HCT116 (cell line): Measurements from ENCODE around the gene TBX20. TPM values are rescaled to one million over a fixed set of nuclear protein-coding genes. Genes with fewer than 3 reads are reported as not detected.
"Not testable (repeated sequence)": the region's sequence is repeated elsewhere in the genome, so short reads cannot be mapped to it uniquely, and the experiment has no call there.

Experiments
- ATAC-seq: fragments of 200-7000 bp; cut with Tn5 transposase; 2 replicates; pipeline ENCODE4 v1.9.1; 2020; ENCODE audit warnings: mild to moderate bottlenecking, moderate library complexity
- BruUV-seq: library from RNA; stranded (reverse); fragments of 400-500 nt; replicated peaks from 2 replicates; lab custom pipeline; 2021; lab: Mats Ljungman, UMichigan
- CTCF ChIA-PET: fragments of 300-600 bp; sonication (Branson Sonifier 250); formaldehyde crosslinking; loops from one replicate; lab custom pipeline; 2021; ENCODE audit warnings: antibody characterized with exemption; lab: Charles Lee
- POLR2A ChIA-PET: fragments of 300-600, 350-600 bp; sonication (Branson Sonifier 250); formaldehyde crosslinking; loops from one replicate; lab custom pipeline; 2021; ENCODE audit warnings: antibody characterized with exemption; lab: Charles Lee
- RAD21 ChIA-PET, 2 experiments: fragments of 300-600 bp; sonication (Branson Sonifier 250); formaldehyde crosslinking; loops; one replicate each; lab custom pipeline; 2023; ENCODE audit warnings: low total read pairs in 2 of 2; ENCODE audit not compliant: uncharacterized antibody in 2 of 2, unreplicated experiment in 2 of 2, low non-redundant PET in 1 of 2; lab: Charles Lee
- DNase-seq: peaks from one replicate; pipeline ENCODE4 v3.0.0-alpha.2; 2010; ENCODE audit warnings: low read depth, low spot score
- H2AFZ ChIP-seq: fragments of 200-600 bp; shearing (Covaris generic), sonication (generic); 2 replicates; pipeline ENCODE4 v1.6.1; 2017; ENCODE audit warnings: low read depth, mixed run types, mixed read lengths, antibody characterized with exemption, low read length; ENCODE audit not compliant: poor library complexity, severe bottlenecking
- H3K27ac ChIP-seq: 2 replicates; pipeline ENCODE4 v1.5.1; 2012; ENCODE audit warnings: low read depth, low read length
- H3K27me3 ChIP-seq: fragments of 200-600 bp; sonication (generic); 2 replicates; pipeline ENCODE4 v1.6.1; 2016; ENCODE audit warnings: mixed run types, low read length, mixed read lengths; ENCODE audit not compliant: insufficient read depth
- H3K36me3 ChIP-seq, 2 experiments: fragments of 200-500 bp in 1 of 2; fragments of 200-600 bp in 1 of 2; sonication (Bioruptor generic) in 1 of 2; sonication (generic) in 1 of 2; 2 replicates each; pipeline versions ENCODE4 v1.5.1 to v1.6.1; 2014 to 2016; ENCODE audit warnings: low read length in 2 of 2, inconsistent platforms in 1 of 2, mixed read lengths in 1 of 2, mixed run types in 1 of 2; ENCODE audit not compliant: insufficient read depth in 2 of 2, control insufficient read depth in 1 of 2
- H3K4me1 ChIP-seq, 2 experiments: fragments of 200-600 bp in 1 of 2; sonication (generic) in 1 of 2; 2 replicates each; pipeline versions ENCODE4 v1.5.1 to v1.6.1; 2012 to 2017; ENCODE audit warnings: low read length in 2 of 2, inconsistent platforms in 1 of 2, mild to moderate bottlenecking in 1 of 2, mixed read lengths in 1 of 2, mixed run types in 1 of 2, moderate library complexity in 1 of 2; ENCODE audit not compliant: insufficient read depth in 2 of 2, control insufficient read depth in 1 of 2
- H3K4me2 ChIP-seq: fragments of 200-600 bp; sonication (generic); 2 replicates; pipeline ENCODE4 v1.6.1; 2017; ENCODE audit warnings: mixed run types, low read length, mixed read lengths
- H3K4me3 ChIP-seq, 2 experiments: fragments of 200-600 bp in 1 of 2; sonication (generic) in 1 of 2; replicated peaks in 1 of 2; 2 replicates each; pipeline ENCODE4 v1.5.1; 2011 to 2016; ENCODE audit warnings: low read length in 2 of 2, control low read depth in 1 of 2, low read depth in 1 of 2, mild to moderate bottlenecking in 1 of 2, mixed read lengths in 1 of 2, mixed run types in 1 of 2
- H3K79me2 ChIP-seq: fragments of 200-600 bp; sonication (generic); 2 replicates; pipeline ENCODE4 v1.6.1; 2017; ENCODE audit warnings: mild to moderate bottlenecking, mixed run types, low read length, moderate library complexity, mixed read lengths; ENCODE audit not compliant: insufficient read depth
- H3K9ac ChIP-seq: fragments of 200-600 bp; sonication (generic); 2 replicates; pipeline ENCODE4 v1.6.1; 2016; ENCODE audit warnings: low read length, mixed read lengths
- H3K9me2 ChIP-seq: fragments of 200-600 bp; sonication (generic), shearing (Covaris generic); 2 replicates; pipeline ENCODE4 v1.6.1; 2017; ENCODE audit warnings: mixed run types, mild to moderate bottlenecking, moderate library complexity; ENCODE audit not compliant: insufficient read depth
- H3K9me3 ChIP-seq, 2 experiments: fragments of 200-500 bp in 1 of 2; fragments of 200-600 bp in 1 of 2; sonication (Bioruptor generic) in 1 of 2; sonication (generic) in 1 of 2; 2 replicates each; pipeline ENCODE4 v1.6.1; 2014 to 2017; ENCODE audit warnings: low read length in 2 of 2, mixed read lengths in 2 of 2, inconsistent platforms in 1 of 2, low read depth in 1 of 2, mild to moderate bottlenecking in 1 of 2, mixed run types in 1 of 2, moderate library complexity in 1 of 2; ENCODE audit not compliant: control insufficient read depth in 1 of 2, insufficient read depth in 1 of 2
- H4K20me1 ChIP-seq: fragments of 200-600 bp; sonication (generic), shearing (Covaris generic); 2 replicates; pipeline ENCODE4 v1.6.1; 2017; ENCODE audit warnings: mixed run types, mild to moderate bottlenecking, moderate library complexity; ENCODE audit not compliant: insufficient read depth
- intact Hi-C: fragments of 100-400 bp; cut with micrococcal nuclease; formaldehyde crosslinking; loops from 2 replicates; pipeline ENCODE4 v1.10.0; 2022
- total RNA-seq: library from RNA; stranded (reverse); gene quantifications from one replicate; pipeline ENCODE4 v1.2.1, GENCODE V29; 2021; ENCODE audit not compliant: unreplicated experiment

The TBX20 gene
- total RNA-seq, 1 experiment from 2014 or later: not detected

DNA sequence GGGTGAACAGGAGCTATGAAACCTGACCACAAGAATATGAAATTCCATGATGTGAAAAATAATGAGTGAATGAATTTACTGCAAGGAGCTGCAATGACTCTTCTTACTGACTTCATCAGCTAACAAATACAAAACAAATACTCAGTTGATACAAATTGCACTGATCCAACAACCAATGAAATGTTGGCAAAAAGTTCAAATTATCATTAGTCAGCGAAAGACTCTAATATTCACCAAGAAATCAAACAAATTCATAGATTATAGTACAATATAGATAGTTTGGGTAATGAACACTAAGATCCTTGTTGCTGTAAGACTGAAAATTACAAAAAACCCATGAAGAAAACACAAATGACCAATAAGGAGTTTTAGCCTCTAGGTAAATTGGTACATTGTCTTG is 49.0 kb downstream of the TBX20 start:
- H2AFZ ChIP-seq, H3K79me2 ChIP-seq, H3K36me3 ChIP-seq, intact Hi-C loops, H3K4me3 ChIP-seq, H3K4me1 ChIP-seq, POLR2A ChIA-PET, RAD21 ChIA-PET, DNase-seq, CTCF ChIA-PET, H3K27ac ChIP-seq, H3K9ac ChIP-seq, H3K27me3 ChIP-seq, H4K20me1 ChIP-seq, H3K4me2 ChIP-seq, ATAC-seq, H3K9me3 ChIP-seq, BruUV-seq, H3K9me2 ChIP-seq: not testable (repeated sequence)

DNA sequence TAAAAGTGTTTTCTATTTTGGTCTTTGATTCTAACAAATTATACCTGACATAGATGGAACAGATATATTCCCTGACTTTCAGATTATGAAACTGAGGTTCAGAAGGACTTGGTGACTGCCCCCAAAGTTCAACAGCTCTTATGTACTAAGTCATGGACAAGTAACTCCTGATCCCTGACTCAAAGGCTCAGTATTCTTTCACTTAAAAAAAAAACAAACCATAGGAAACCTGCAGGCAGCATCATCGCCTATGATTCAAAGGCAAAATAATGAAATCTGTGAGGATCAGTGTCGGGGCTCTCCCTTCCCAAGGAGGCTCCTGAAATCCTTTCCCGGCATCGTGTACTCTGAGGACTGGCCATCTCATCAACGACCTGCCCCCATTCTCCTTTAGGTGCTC is 49.9 kb downstream of the TBX20 start:
- BruUV-seq, H3K4me3 ChIP-seq, H3K9me2 ChIP-seq, H3K79me2 ChIP-seq, H3K27me3 ChIP-seq, H3K4me1 ChIP-seq, ATAC-seq, H4K20me1 ChIP-seq, H3K9ac ChIP-seq, DNase-seq, H3K9me3 ChIP-seq, CTCF ChIA-PET, intact Hi-C loops, H3K4me2 ChIP-seq, POLR2A ChIA-PET, RAD21 ChIA-PET, H3K36me3 ChIP-seq, H3K27ac ChIP-seq, H2AFZ ChIP-seq: not testable (repeated sequence)

DNA sequence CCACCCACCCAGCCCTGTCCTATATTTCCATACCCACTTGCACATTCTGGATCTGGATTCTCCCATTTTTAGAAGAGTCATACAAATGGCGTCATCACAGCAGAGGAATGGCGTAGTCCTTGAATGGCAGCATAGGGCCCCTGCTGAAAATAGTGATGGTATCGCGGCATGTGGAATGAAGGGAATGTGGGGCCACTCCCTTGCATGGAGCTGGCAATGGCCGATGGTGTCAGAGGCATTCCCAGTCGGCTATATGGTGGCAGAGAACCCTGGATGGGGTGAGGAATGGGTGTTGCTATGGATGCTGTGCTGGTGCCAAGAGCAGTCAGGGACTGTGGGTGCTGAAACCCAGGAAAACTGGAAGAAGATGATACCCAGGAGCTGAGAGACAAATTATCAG is 51.5 kb downstream of the TBX20 start:
- intact Hi-C loops, H3K79me2 ChIP-seq, H3K9me2 ChIP-seq, H3K36me3 ChIP-seq, H3K9ac ChIP-seq, CTCF ChIA-PET, H3K27me3 ChIP-seq, H3K9me3 ChIP-seq, ATAC-seq, BruUV-seq, H3K4me1 ChIP-seq, H2AFZ ChIP-seq, DNase-seq, RAD21 ChIA-PET, H3K4me2 ChIP-seq, POLR2A ChIA-PET, H3K27ac ChIP-seq, H3K4me3 ChIP-seq, H4K20me1 ChIP-seq: not testable (repeated sequence)

DNA sequence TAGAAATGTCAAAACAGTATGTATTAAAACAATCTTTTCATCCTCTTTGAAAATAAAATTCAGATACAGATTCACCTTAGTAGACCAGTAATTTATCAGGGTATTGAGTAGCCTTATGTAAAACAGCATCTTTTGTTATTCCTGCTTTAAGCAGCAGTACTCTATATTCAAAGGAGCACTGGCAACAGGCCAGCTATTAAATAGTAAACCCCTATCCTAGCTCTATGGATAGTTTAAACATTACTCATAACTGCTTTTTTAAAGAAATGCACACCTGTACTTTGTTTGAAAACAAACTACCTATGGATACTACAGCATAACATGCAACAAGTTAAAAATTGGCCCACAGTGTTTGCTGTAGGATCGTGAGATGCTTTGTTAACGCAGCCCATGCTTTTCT is 53.7 kb downstream of the TBX20 start:
- H3K9ac ChIP-seq, H3K4me1 ChIP-seq, H3K9me2 ChIP-seq, H4K20me1 ChIP-seq, H3K79me2 ChIP-seq, H3K4me3 ChIP-seq, CTCF ChIA-PET, H3K27me3 ChIP-seq, DNase-seq, ATAC-seq, POLR2A ChIA-PET, RAD21 ChIA-PET, H2AFZ ChIP-seq, intact Hi-C loops, H3K4me2 ChIP-seq, H3K27ac ChIP-seq, BruUV-seq, H3K36me3 ChIP-seq, H3K9me3 ChIP-seq: not testable (repeated sequence)
